Smooth muscle cell of the coronary artery (primary cell): ENCODE measurements around the gene SLC31A1. TPM values are rescaled to one million over a fixed set of nuclear protein-coding genes. Genes with fewer than 3 reads are reported as not detected.

ENCODE experiments used
- total RNA-seq: library from RNA; depleted of rRNA; stranded (reverse); fragments of >200 nt; gene quantifications from 2 replicates; pipeline ENCODE4 v1.2.3, GENCODE V29; 2014; ENCODE audit warnings: low replicate concordance

SLC31A1 gene
- total RNA-seq, result 14.5 and 21.0 TPM in 2 replicates

DNA sequence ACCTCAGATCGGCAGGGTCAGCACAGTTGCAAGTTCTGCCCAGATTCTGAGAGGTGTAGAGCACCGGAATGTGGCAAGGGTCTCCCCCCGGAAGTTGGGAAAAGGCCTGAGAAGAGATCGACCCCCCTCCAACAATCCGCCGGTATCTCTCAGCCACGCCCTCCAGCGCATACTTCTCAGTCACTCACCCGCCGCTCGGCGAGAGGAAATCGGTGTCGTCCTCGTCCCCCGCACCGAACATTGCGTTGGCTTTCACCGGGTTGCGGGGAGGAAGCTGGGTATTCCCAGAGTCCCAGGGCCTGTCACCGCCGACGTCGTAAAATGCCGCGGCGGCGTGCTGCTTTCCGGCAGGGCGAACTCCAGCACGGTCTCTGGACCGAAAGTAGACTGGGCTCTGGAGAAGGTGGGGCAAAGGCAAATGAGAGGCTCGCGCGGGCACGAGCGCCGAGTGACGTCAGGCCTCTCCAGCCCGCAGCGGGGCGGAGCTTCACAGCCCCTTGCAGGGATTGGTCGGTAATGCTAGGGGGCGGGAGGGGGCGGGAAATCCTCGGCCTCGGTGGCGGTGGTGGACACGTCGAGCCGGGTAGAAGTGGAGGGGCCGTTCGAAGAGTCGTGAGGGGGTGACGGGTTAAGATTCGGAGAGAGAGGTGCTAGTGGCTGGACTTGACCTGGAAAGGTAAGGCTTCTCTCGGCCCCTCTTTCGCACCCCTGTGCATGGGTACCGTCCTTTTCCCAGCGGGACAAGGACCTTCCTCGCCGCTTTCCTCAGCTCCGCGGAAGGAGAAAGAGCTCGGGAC lies at the start of gene SLC31A1, which contains the start of gene FKBP15:
Gene SLC31A1, plus strand, starts transcription at position 542 of the 797 bp plus-strand sequence. CDS start 34,605 bp downstream, outside the sequence.
Gene FKBP15, minus strand, starts transcription at position 275 of the 797 bp plus-strand sequence. Its CDS starts 34 bp downstream, at position 241.

GRCh38 chr9:113275157-113276131 lies 54.1 kb downstream of the SLC31A1 start, which contains the start of the genes CDC26 and PRPF4:
Gene CDC26, minus strand, starts transcription at chr9:113275572. Its CDS starts 3,065 bp downstream, at chr9:113272507.
Gene PRPF4, plus strand, starts transcription at chr9:113275658. Its CDS starts 86 bp downstream, at chr9:113275744.

GRCh38 chr9:113302792-113303418 lies 81.6 kb downstream of the SLC31A1 start, which contains the start of gene RNF183:
Gene RNF183, minus strand, starts transcription at chr9:113303376. Its CDS starts 5,192 bp downstream, at chr9:113298184.

Other genes with a start within 250 kb of the SLC31A1 start
- gene ZNF883, start 209.4 kb upstream of the SLC31A1 start, total RNA-seq, result 2.6 and 4.0 TPM in 2 replicates
- 2.1 TPM in 2 replicates for gene ZFP37, start 164.8 kb upstream of the SLC31A1 start, total RNA-seq
- gene SLC31A2, start 70.5 kb upstream of the SLC31A1 start, total RNA-seq, result 5.1 and 18.4 TPM in 2 replicates
- 11.5 and 14.8 TPM in 2 replicates for gene FKBP15, start 267 bp upstream of the SLC31A1 start, total RNA-seq
- gene CDC26, start 54.0 kb downstream of the SLC31A1 start, total RNA-seq, result 41.2 and 54.1 TPM in 2 replicates
- gene PRPF4, start 54.1 kb downstream of the SLC31A1 start, total RNA-seq, result 18.1 and 22.4 TPM in 2 replicates
- gene RNF183, start 81.8 kb downstream of the SLC31A1 start, total RNA-seq, result not detected in 2 replicates
- 0.83 and 5.3 TPM in 2 replicates for gene WDR31, start 118.7 kb downstream of the SLC31A1 start, total RNA-seq
- gene BSPRY, start 128.0 kb downstream of the SLC31A1 start, total RNA-seq, result not detected in 2 replicates
- 5.0 and 6.2 TPM in 2 replicates for gene HDHD3, start 155.4 kb downstream of the SLC31A1 start, total RNA-seq
- gene ALAD, start 179.7 kb downstream of the SLC31A1 start, total RNA-seq, result 25.9 and 32.2 TPM in 2 replicates
- gene POLE3, start 189.1 kb downstream of the SLC31A1 start, total RNA-seq, result 22.7 and 36.2 TPM in 2 replicates
- gene C9orf43, start 189.2 kb downstream of the SLC31A1 start, total RNA-seq, result 0.12 and 0.15 TPM in 2 replicates
- gene RGS3, start 242.2 kb downstream of the SLC31A1 start, total RNA-seq, result 41.8 and 258 TPM in 2 replicates